AG09309 (cell line): ENCODE measurements around the gene RNASE1.

Source experiments
- DNase-seq: peaks from one replicate; pipeline ENCODE4 v3.0.0-alpha.2; 2010; ENCODE audit warnings: low read depth
- H3K4me3 ChIP-seq: 2 replicates; pipeline ENCODE4 v1.5.1; 2011; ENCODE audit warnings: mild to moderate bottlenecking, low read depth, low read length, moderate library complexity; ENCODE audit not compliant: control insufficient read depth
- TF ChIP-seq, protein P1 (sequence below): IDR thresholded peaks from 2 replicates; pipeline ENCODE4 v1.5.1; 2011; ENCODE audit warnings: mild to moderate bottlenecking, low read depth, low read length, inconsistent platforms; ENCODE audit not compliant: insufficient read depth, control insufficient read depth; ENCODE audit errors: missing control alignments

RNASE1 gene

GRCh38 chr14:20802341-20803084, at the start of gene RNASE1:
Gene RNASE1 (minus strand): TSS chr14:20802844. CDS start chr14:20802068, 776 bp downstream.
- no peak for DNase-seq
- TF ChIP-seq, protein P1, sequence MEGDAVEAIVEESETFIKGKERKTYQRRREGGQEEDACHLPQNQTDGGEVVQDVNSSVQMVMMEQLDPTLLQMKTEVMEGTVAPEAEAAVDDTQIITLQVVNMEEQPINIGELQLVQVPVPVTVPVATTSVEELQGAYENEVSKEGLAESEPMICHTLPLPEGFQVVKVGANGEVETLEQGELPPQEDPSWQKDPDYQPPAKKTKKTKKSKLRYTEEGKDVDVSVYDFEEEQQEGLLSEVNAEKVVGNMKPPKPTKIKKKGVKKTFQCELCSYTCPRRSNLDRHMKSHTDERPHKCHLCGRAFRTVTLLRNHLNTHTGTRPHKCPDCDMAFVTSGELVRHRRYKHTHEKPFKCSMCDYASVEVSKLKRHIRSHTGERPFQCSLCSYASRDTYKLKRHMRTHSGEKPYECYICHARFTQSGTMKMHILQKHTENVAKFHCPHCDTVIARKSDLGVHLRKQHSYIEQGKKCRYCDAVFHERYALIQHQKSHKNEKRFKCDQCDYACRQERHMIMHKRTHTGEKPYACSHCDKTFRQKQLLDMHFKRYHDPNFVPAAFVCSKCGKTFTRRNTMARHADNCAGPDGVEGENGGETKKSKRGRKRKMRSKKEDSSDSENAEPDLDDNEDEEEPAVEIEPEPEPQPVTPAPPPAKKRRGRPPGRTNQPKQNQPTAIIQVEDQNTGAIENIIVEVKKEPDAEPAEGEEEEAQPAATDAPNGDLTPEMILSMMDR = no peak
- no peak within 1 kb of the TSS for H3K4me3 ChIP-seq

- TF ChIP-seq, protein P1 = no peak
- no peak overlapping the region for H3K4me3 ChIP-seq
- no peak for DNase-seq
Measured at GRCh38 chr14:20848955-20849570, 46.4 kb upstream of the RNASE1 start.

GRCh38 chr14:20848316-20848954, 45.8 kb upstream of the RNASE1 start:
- TF ChIP-seq, protein P1 = no peak
- no peak for DNase-seq
- H3K4me3 ChIP-seq = no peak overlapping the region

- H3K4me3 ChIP-seq = no peak overlapping the region
- TF ChIP-seq, protein P1 = no peak
- no peak for DNase-seq
Measured at GRCh38 chr14:20846560-20846959, 43.9 kb upstream of the RNASE1 start.

DNA sequence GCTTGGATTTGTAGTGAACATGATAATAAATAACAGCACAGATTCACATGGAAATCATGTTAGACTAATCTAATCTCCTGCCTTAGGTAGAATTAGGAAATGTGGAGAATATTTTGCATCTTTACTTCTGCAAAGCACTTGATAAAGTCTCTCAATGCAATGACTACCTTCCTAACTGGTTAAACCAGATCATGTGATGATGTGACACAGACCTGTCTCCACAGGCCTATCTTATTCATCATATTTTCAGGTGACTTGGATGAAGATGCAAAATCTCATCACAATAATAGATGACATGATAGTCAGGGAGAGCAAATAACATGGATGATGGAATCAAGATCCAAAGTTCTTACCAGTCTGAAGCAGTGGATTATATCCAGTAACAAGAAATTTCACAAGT, 38.5 kb upstream of the RNASE1 start:
- TF ChIP-seq, protein P1 = no peak
- no peak for DNase-seq
- no peak overlapping the region for H3K4me3 ChIP-seq

- H3K4me3 ChIP-seq = no peak overlapping the region
- no peak for DNase-seq
- TF ChIP-seq, protein P1 = no peak
Measured at GRCh38 chr14:20837831-20838230, 35.2 kb upstream of the RNASE1 start.
